ENCODE data around the gene APPL1. TPM values are rescaled to one million over a fixed set of nuclear protein-coding genes. Genes with fewer than 3 reads are reported as not detected.

Gene APPL1, protein sequence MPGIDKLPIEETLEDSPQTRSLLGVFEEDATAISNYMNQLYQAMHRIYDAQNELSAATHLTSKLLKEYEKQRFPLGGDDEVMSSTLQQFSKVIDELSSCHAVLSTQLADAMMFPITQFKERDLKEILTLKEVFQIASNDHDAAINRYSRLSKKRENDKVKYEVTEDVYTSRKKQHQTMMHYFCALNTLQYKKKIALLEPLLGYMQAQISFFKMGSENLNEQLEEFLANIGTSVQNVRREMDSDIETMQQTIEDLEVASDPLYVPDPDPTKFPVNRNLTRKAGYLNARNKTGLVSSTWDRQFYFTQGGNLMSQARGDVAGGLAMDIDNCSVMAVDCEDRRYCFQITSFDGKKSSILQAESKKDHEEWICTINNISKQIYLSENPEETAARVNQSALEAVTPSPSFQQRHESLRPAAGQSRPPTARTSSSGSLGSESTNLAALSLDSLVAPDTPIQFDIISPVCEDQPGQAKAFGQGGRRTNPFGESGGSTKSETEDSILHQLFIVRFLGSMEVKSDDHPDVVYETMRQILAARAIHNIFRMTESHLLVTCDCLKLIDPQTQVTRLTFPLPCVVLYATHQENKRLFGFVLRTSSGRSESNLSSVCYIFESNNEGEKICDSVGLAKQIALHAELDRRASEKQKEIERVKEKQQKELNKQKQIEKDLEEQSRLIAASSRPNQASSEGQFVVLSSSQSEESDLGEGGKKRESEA
- total RNA-seq = 27.5 and 28.9 TPM in 2 replicates
- long read RNA-seq, transcript APPL1-205 (20 exons, 2,217 nt) = major isoform, 9 of 29 reads
- long read RNA-seq, partial matches to known transcripts = 12 of 29 reads
- long read RNA-seq, other reads (novel, unspliced or antisense) = 8 of 29 reads

DNA sequence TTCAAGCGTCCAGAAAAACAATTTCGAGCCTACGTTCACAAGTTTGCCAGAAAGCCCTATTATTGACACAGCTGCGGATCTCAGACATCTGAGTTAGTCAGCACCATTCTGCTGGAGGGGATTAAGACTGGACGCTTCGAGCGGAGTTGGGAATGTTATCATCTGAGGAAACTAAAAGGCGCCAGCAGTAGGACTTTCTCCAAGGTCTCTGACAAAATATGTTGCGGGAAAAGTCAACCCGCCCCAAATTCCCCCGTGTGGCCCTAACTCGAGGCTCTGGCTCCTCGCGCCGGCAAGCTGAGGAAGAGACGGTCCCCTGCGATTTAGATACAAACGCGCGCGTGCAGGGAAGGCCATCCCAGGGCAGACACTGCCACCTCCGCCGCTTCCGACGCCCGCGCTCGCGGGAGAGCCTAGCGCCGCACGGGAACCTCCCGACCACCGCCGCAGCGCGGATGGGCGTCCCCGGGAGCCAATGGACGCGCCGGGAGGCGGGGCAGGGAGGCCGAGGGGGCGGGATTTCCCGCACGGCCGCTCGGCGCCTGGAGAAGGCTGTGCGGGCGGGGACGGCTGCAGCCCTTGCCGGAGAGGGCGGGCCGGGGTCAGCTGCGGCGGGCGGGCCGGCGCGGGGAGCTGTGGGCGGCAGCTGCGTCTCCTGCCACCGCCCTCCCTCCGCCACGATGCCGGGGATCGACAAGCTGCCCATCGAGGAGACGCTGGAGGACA is at the start of gene APPL1:
TSS of gene APPL1 (plus strand) at position 526 of the 726 bp plus-strand sequence. CDS start at position 681, 155 bp downstream.
- Mint-ChIP-seq H3K27ac (ENCODE audit: unreplicated experiment) (peak within 1 kb of the TSS; percentile 54), H3K27me3 (ENCODE audit: low read depth) (peaks cover 9% of the 10 kb centered on the region), H3K4me3 (peak within 1 kb of the TSS; percentile 95), H3K4me1 (peaks cover 29% of the 10 kb centered on the region), H3K9me3 (no peaks in the 10 kb centered on the region), H3K36me3 (ENCODE audit: low read depth) (peaks cover 2% of the 10 kb centered on the region)
- TF ChIP-seq, protein P1, sequence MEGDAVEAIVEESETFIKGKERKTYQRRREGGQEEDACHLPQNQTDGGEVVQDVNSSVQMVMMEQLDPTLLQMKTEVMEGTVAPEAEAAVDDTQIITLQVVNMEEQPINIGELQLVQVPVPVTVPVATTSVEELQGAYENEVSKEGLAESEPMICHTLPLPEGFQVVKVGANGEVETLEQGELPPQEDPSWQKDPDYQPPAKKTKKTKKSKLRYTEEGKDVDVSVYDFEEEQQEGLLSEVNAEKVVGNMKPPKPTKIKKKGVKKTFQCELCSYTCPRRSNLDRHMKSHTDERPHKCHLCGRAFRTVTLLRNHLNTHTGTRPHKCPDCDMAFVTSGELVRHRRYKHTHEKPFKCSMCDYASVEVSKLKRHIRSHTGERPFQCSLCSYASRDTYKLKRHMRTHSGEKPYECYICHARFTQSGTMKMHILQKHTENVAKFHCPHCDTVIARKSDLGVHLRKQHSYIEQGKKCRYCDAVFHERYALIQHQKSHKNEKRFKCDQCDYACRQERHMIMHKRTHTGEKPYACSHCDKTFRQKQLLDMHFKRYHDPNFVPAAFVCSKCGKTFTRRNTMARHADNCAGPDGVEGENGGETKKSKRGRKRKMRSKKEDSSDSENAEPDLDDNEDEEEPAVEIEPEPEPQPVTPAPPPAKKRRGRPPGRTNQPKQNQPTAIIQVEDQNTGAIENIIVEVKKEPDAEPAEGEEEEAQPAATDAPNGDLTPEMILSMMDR (conservative IDR thresholded peaks at IDR 0.05) = peak; percentile 16
- peak; percentile 96 for DNase-seq (ENCODE audit: low read depth, low spot score)

DNA sequence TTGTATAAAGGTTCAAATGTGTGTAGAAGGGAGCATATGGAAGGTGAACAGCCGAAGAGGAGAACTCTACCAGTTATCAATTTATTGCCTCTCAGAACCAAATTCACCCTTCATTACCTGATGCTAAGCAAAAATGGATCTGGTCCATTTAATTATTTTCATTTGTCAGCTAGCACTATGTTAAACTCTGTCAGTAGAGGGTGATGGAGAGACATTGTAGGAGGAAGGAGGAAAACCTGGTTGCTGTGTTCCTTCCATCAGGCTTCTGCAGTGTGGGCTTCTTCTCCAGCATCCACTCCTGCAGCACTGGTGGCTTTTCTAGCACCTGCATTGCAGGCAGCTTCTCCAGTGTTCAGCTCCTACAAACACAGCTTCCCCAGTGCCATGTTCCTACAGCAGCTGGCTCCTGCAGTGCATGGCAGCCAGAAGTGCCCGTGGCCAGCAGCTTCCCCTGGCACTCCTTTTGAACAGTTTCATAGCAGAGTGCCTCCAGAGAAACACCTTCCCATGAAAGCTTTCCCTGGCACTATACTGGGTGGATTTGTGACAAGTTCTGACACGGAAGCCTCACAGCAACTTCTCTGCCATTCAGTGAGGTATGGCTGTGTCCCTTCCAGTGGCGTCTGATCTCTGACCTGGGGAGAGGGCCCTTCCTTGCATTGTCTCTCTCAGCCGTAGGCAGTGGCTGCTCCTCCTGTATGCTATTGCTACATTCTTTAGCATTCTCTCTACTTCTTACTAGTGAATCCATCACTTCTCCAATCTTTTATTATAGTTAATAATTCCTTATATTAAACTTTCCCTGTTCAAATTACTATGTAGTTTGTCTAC is 47.7 kb upstream of the APPL1 start:
- H3K27me3 Mint-ChIP-seq (ENCODE audit: low read depth) = no peaks in the 10 kb centered on the region
- no peak overlapping the region for H3K4me3 Mint-ChIP-seq
- no peaks in the 10 kb centered on the region for H3K9me3 Mint-ChIP-seq
- DNase-seq (ENCODE audit: low read depth, low spot score) = no peak
- TF ChIP-seq, protein P1 (conservative IDR thresholded peaks at IDR 0.05) = peak; percentile 49
- H3K27ac Mint-ChIP-seq (ENCODE audit: unreplicated experiment) = no peak overlapping the region
- H3K36me3 Mint-ChIP-seq (ENCODE audit: low read depth) = no peaks in the 10 kb centered on the region
- peaks cover 5% of the 10 kb centered on the region for H3K4me1 Mint-ChIP-seq

DNA sequence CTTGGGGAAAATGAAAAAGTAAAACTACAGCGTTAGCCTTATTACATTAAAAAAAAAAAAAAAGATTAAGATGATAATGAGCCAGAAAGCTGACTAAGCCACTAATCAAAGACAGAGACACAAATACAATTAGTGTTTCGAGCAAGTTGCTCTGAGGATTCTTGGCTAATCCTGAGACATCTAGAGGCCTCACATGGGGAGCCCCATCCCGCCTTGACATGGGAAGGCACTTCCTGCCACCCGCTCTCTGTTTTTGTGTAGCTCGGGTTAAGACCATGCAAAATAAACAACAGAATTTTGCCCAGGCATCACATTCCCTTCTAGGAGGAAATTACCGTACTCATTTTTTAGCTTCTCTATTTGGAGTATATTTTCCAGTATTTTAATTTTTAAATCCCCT is 43.0 kb upstream of the APPL1 start:
- Mint-ChIP-seq H3K27me3 (ENCODE audit: low read depth) (no peaks in the 10 kb centered on the region), H3K36me3 (ENCODE audit: low read depth) (no peaks in the 10 kb centered on the region), H3K9me3 (no peaks in the 10 kb centered on the region), H3K27ac (ENCODE audit: unreplicated experiment) (peak overlapping the region; percentile 8), H3K4me1 (peaks cover 12% of the 10 kb centered on the region), H3K4me3 (no peak overlapping the region)
- TF ChIP-seq, protein P1 (conservative IDR thresholded peaks at IDR 0.05) = no peak
- DNase-seq (ENCODE audit: low read depth, low spot score) = no peak

DNA sequence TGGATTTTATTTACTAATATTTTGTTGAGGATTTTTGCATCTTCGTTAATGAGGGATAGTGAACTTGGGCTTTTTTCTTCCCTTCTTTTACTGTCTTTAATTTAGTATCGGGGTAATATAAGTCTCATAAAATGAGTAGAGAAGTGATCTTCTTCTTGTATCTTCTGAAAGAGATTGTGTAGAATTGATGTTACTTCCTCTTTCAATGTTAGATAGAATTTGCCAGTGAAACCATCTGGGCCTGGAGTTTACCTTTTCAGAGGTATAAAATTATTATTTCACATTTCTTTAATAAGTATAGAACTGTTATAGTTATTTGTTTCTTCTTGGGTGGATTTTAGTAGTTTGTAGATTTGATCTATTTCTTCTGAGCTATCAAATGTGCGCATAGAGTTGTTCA is 35.5 kb upstream of the APPL1 start:
- H3K36me3 Mint-ChIP-seq (ENCODE audit: low read depth) = no peaks in the 10 kb centered on the region
- peak overlapping the region; percentile 6 for H3K4me3 Mint-ChIP-seq
- DNase-seq (ENCODE audit: low read depth, low spot score) = no peak
- TF ChIP-seq, protein P1 (conservative IDR thresholded peaks at IDR 0.05) = no peak
- no peaks in the 10 kb centered on the region for H3K9me3 Mint-ChIP-seq
- peaks cover 2% of the 10 kb centered on the region for H3K27me3 Mint-ChIP-seq (ENCODE audit: low read depth)
- no peak overlapping the region for H3K27ac Mint-ChIP-seq (ENCODE audit: unreplicated experiment)
- H3K4me1 Mint-ChIP-seq = peaks cover 9% of the 10 kb centered on the region

All from neural crest cell (in vitro differentiated cells).